K562 (cell line): ENCODE data around the gene CXCR6. TPM values are rescaled to one million over a fixed set of nuclear protein-coding genes. Genes with fewer than 3 reads are reported as not detected.

Experiments
- ATAC-seq: fragments of 200-7000 bp; cut with Tn5 transposase; 3 replicates; pipeline ENCODE4 v1.9.1; 2020; ENCODE audit warnings: moderate library complexity
- BruUV-seq: library from RNA; stranded (reverse); fragments of 400-500 nt; replicated peaks from 2 replicates; lab custom pipeline; 2021; lab: Mats Ljungman, UMichigan
- CTCF ChIA-PET: fragments of 300-600 bp; formaldehyde crosslinking; extraction: SDS; loops from one replicate; lab custom pipeline; 2021; ENCODE audit warnings: low intra/inter-chr PET ratio; lab: Yijun Ruan, JAX
- POLR2A ChIA-PET: fragments of 300-600, 350-650 bp; sonication (Branson Sonifier 250); formaldehyde crosslinking; extraction: SDS; loops from one replicate; lab custom pipeline; 2021; ENCODE audit warnings: antibody characterized with exemption, inconsistent platforms; lab: Yijun Ruan, JAX
- DNase-seq, 4 experiments: peaks; one replicate each; pipeline versions ENCODE4 v3.0.0 to v3.0.0-alpha.2; 2011 to 2018; ENCODE audit warnings: low spot score in 3 of 4, mixed read lengths in 3 of 4; ENCODE audit errors: extremely low read depth in 1 of 4
- FAIRE-seq: peaks from 2 replicates; lab custom pipeline; 2011; peaks lifted over from hg19 to GRCh38; lab: Jason Lieb, UNC
- H2AFZ ChIP-seq: 2 replicates; pipeline ENCODE4 v1.6.0; 2011; ENCODE audit warnings: low read depth, low read length, control low read depth, inconsistent platforms
- H3K27ac ChIP-seq: fragments of 200-600 bp; 3 replicates; pipeline ENCODE4 v1.8.0; 2011; ENCODE audit warnings: low read depth, mild to moderate bottlenecking, control low read depth, inconsistent platforms, low read length, moderate library complexity, mixed read lengths; ENCODE audit errors: extremely low read depth
- H3K27me3 ChIP-seq, 2 experiments: fragments of 300-600 bp in 1 of 2; 2 replicates in 1 of 2; 3 replicates in 1 of 2; pipeline versions ENCODE4 v1.6.0 to v1.8.0; 2011; ENCODE audit warnings: inconsistent platforms in 2 of 2, low read length in 2 of 2, mild to moderate bottlenecking in 1 of 2, mixed read lengths in 1 of 2, moderate library complexity in 1 of 2; ENCODE audit not compliant: control insufficient read depth in 2 of 2, insufficient read depth in 2 of 2
- H3K36me3 ChIP-seq: fragments of 300-600 bp; 3 replicates; pipeline ENCODE4 v1.8.0; 2011; ENCODE audit warnings: mild to moderate bottlenecking, low read length, inconsistent platforms; ENCODE audit not compliant: control insufficient read depth, insufficient read depth
- H3K4me1 ChIP-seq, 2 experiments: fragments of 200-600 bp in 1 of 2; replicated peaks in 1 of 2; 2 replicates in 1 of 2; 3 replicates in 1 of 2; pipeline versions ENCODE4 v1.5.1 to v1.8.0; 2011; ENCODE audit warnings: inconsistent platforms in 2 of 2, low read length in 2 of 2, mild to moderate bottlenecking in 1 of 2, mixed read lengths in 1 of 2, moderate library complexity in 1 of 2; ENCODE audit not compliant: control insufficient read depth in 2 of 2, insufficient read depth in 2 of 2
- H3K4me2 ChIP-seq: 2 replicates; pipeline ENCODE4 v1.6.1; 2011; ENCODE audit warnings: low read length, control low read depth, inconsistent platforms, mixed read lengths; ENCODE audit not compliant: insufficient read depth
- H3K4me3 ChIP-seq: fragments of 200-600 bp; sonication (generic), shearing (Covaris generic); 2 replicates; pipeline ENCODE4 v1.5.1; 2016; ENCODE audit warnings: control low read depth, inconsistent platforms
- H3K79me2 ChIP-seq: fragments of 200-600 bp; 3 replicates; pipeline ENCODE4 v1.8.0; 2011; ENCODE audit warnings: low read length, inconsistent platforms; ENCODE audit not compliant: control insufficient read depth, insufficient read depth
- H3K9ac ChIP-seq, 2 experiments: 2 replicates each; pipeline versions ENCODE4 v1.6.0 to v1.6.1; 2011; ENCODE audit warnings: low read depth in 2 of 2, low read length in 2 of 2, control low read depth in 1 of 2, inconsistent platforms in 1 of 2, mild to moderate bottlenecking in 1 of 2, mixed read lengths in 1 of 2; ENCODE audit not compliant: insufficient read depth in 1 of 2
- H3K9me1 ChIP-seq: one replicate; pipeline ENCODE4 v1.6.0; 2011; ENCODE audit warnings: inconsistent platforms, mild to moderate bottlenecking, low read length, moderate library complexity; ENCODE audit not compliant: control insufficient read depth, insufficient read depth
- H3K9me3 ChIP-seq: replicated peaks from 2 replicates; pipeline ENCODE4 v1.5.1; 2011; ENCODE audit warnings: low read depth, low read length, inconsistent platforms; ENCODE audit not compliant: control insufficient read depth, insufficient read depth
- H4K20me1 ChIP-seq: replicated peaks from 2 replicates; pipeline ENCODE4 v1.6.1; 2011; ENCODE audit warnings: low read length, inconsistent platforms, mixed read lengths; ENCODE audit not compliant: control insufficient read depth, insufficient read depth
- KHSRP ChIP-seq: fragments of 450-650 bp; IDR thresholded peaks from 2 replicates; pipeline ENCODE4 v1.6.1; 2017
- KLF6 ChIP-seq: fragments of 250-450 bp; sonication (Bioruptor Pico); IDR thresholded peaks from 2 replicates; pipeline ENCODE4 v1.4.0; 2020; ENCODE audit warnings: mild to moderate bottlenecking, moderate library complexity, borderline replicate concordance
- POLR2G ChIP-seq: fragments of 200-400 bp; formaldehyde crosslinking; IDR thresholded peaks from 2 replicates; pipeline ENCODE4 v1.6.1; 2017; ENCODE audit warnings: low read depth, mild to moderate bottlenecking, antibody characterized with exemption, low read length, moderate library complexity
- RBM22 ChIP-seq: fragments of 200-400 bp; formaldehyde crosslinking; IDR thresholded peaks from 2 replicates; pipeline ENCODE4 v1.6.1; 2018; ENCODE audit warnings: low read length, low read depth; ENCODE audit not compliant: poor library complexity, severe bottlenecking
- ZNF175 ChIP-seq: fragments of 200-800 bp; sonication (Bioruptor generic); IDR thresholded peaks from 2 replicates; pipeline ENCODE4 v1.6.1; 2016; ENCODE audit warnings: low read depth, mild to moderate bottlenecking, missing genetic modification characterization, missing compliant biosample characterization
- WGBS: fragments of 100-300 bp; shearing (Covaris generic); methylation state at CpG from one replicate; pipeline ENCODE4 v1.1.6; 2016; ENCODE audit warnings: low coverage, mixed read lengths; ENCODE audit not compliant: insufficient coverage; ENCODE audit errors: missing lambda C conversion rate; 5-methylcytosine and 5-hydroxymethylcytosine counted together
- in situ Hi-C: fragments of 300-500 bp; cut with MboI; formaldehyde crosslinking; loops from 4 replicates; pipeline ENCODE4 v1.15.0; 2018; ENCODE audit warnings: inconsistent platforms, mixed read lengths
- intact Hi-C: fragments of 100-400 bp; cut with micrococcal nuclease; formaldehyde crosslinking; loops from 2 replicates; pipeline ENCODE4 v1.14.2; 2022
- polyA plus RNA-seq, 8 experiments: library from polyadenylated mRNA; depleted of rRNA in 4 of 8; stranded (reverse) in 5 of 8; unstranded in 3 of 8; fragments of >200 nt; fragmentation: Nextera tagmentation in 2 of 8; fragmentation: Illumina TruSeq in 1 of 8; extraction: Ambion mirVana in 2 of 8; extraction: Trizol in 1 of 8; gene quantifications; 2 replicates each; pipeline versions ENCODE4 v1.2.1 to v1.2.3, GENCODE V29; 2011 to 2014; ENCODE audit warnings: inconsistent platforms in 1 of 8, missing spikeins in 1 of 8
- total RNA-seq, 7 experiments: library from RNA; depleted of rRNA in 6 of 7; stranded (reverse); fragments of >200 nt in 6 of 7; fragmentation: Illumina TruSeq in 2 of 7; extraction: Trizol in 2 of 7; gene quantifications; 2 replicates each; pipeline versions ENCODE4 v1.2.1 to v1.2.3, GENCODE V29; 2011 to 2021; ENCODE audit warnings: low replicate concordance in 1 of 7

Gene CXCR6
- total and polyA plus RNA-seq, 9 of the 15 experiments (the other 6 are each of a cell fraction or from before 2014, with no cell fraction given), result 0.28 TPM; not detected in 8

- no peak overlapping the region for H3K4me3 ChIP-seq
- no peak overlapping the region for H2AFZ ChIP-seq
- 92% methylated on average over 4 of the region's 4 CpGs for WGBS
- H3K27me3 ChIP-seq, result no peaks in the 10 kb centered on the region
- TF ChIP-seq KHSRP, result no peak
- no peak for TF ChIP-seq ZNF175 (CRISPR knock-in tag)
- no peak for ATAC-seq
- H3K9ac ChIP-seq, result no peak overlapping the region
- H3K9me1 ChIP-seq, result no peaks in the 10 kb centered on the region
- no peak for DNase-seq
- H3K79me2 ChIP-seq, result no peaks in the 10 kb centered on the region
- intact Hi-C loops, result no loop called here
- no peak overlapping the region for H3K27ac ChIP-seq
- BruUV-seq, result no TSS peak
- in situ Hi-C loops, result no loop called here
- POLR2A ChIA-PET, result interaction anchor here (0.6 to 1.9 kb wide), 5 partner anchors 8 to 718 kb away, joined by 3 to 7 read pairs (median 5); no protein-coding TSS in a partner anchor
- H3K4me1 ChIP-seq, result no peaks in the 10 kb centered on the region; a peak in 1 of 5 replicates
- H4K20me1 ChIP-seq, result no peaks in the 10 kb centered on the region
- peaks cover 99% of the 10 kb centered on the region for H3K36me3 ChIP-seq
- no peaks in the 10 kb centered on the region for H3K9me3 ChIP-seq
- FAIRE-seq, result peak; percentile 15
- CTCF ChIA-PET, result no interaction called here
- no peak overlapping the region for H3K4me2 ChIP-seq
Measured at GRCh38 chr3:45965653-45966052, 22.4 kb downstream of the CXCR6 start.

- ChIA-PET CTCF (no interaction called here), POLR2A (interaction anchor here (0.6 to 1.9 kb wide), 7 partner anchors 7 to 277 kb away, joined by 3 to 7 read pairs (median 5); partner anchors contain the start of gene SACM1L)
- in situ Hi-C loops (no loop called here), intact Hi-C loops (no loop called here)
- Histone ChIP-seq H3K4me2 (no peak overlapping the region), H3K4me3 (no peak overlapping the region), H3K9ac (peak overlapping the region in 1 of 2 experiments; percentile 46; a peak in 1 of 4 replicates), H3K79me2 (no peaks in the 10 kb centered on the region), H3K36me3 (peaks cover 97% of the 10 kb centered on the region; the same call in 2 of the 3 replicates), H2AFZ (no peak overlapping the region), H3K9me3 (no peaks in the 10 kb centered on the region), H3K9me1 (no peaks in the 10 kb centered on the region), H3K27me3 (no peaks in the 10 kb centered on the region), H3K4me1 (no peaks in the 10 kb centered on the region; a peak in 1 of 5 replicates), H3K27ac (no peak overlapping the region), H4K20me1 (no peaks in the 10 kb centered on the region)
- peak; percentile 67 for TF ChIP-seq POLR2G
- TF ChIP-seq KLF6 (CRISPR knock-in tag), result no peak
- TF ChIP-seq RBM22, result peak; percentile 44
- no peak for DNase-seq
- ATAC-seq, result no peak
- no TSS peak for BruUV-seq
- 90% methylated on average over 17 of the region's 17 CpGs for WGBS
- FAIRE-seq, result no peak
Measured at GRCh38 chr3:45966371-45966791, 23.1 kb downstream of the CXCR6 start.
